GM18907 (cell line): Measurements from ENCODE around the gene GPANK1.
"Not testable (repeated sequence)": the region's sequence is repeated elsewhere in the genome, so short reads cannot be mapped to it uniquely, and the experiment has no call there.

Experiments
- ATAC-seq: cut with Tn5 transposase; IDR thresholded peaks from one replicate; pipeline ENCODE4 v1.9.1; 2021; ENCODE audit warnings: mild to moderate bottlenecking, moderate library complexity; ENCODE audit not compliant: unreplicated experiment

The GPANK1 gene

DNA sequence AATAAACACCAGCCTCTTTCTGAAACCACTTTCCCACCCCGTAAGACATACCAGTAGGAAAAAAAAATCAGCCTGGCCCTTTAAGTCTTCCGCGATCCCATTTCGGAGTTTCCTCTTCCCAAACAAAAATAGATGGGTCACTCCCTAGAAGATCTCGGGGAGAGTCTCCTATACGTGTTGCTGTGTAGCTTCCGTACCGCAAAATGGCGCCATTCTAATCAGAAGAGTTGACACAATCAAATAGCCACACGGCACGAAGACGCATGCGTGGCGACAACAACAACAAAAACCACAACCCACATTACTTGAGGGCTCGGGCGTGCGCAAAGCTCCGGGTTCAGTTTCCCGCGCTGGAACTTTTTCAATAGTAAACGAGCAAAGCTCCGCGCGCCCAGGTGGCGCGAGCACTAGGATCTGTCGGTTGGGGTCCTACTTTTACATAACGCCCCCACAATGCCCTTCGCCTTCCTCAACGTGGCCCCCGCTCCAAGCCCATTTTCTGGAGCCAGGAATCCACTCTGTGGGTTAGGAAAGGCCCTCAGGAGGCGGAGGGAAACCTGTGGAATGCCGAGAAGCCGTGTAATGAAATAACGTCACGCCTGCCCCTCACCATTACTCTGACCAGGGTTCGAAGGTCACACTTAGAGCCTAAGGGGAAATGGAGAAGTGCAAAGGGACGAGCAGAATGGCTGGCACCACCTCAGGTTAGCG is at the start of gene GPANK1:
TSS of gene GPANK1 (minus strand) at position 208 of the 711 bp plus-strand sequence. CDS start 519 bp downstream, outside the sequence.
- peak; percentile 35 for ATAC-seq

DNA sequence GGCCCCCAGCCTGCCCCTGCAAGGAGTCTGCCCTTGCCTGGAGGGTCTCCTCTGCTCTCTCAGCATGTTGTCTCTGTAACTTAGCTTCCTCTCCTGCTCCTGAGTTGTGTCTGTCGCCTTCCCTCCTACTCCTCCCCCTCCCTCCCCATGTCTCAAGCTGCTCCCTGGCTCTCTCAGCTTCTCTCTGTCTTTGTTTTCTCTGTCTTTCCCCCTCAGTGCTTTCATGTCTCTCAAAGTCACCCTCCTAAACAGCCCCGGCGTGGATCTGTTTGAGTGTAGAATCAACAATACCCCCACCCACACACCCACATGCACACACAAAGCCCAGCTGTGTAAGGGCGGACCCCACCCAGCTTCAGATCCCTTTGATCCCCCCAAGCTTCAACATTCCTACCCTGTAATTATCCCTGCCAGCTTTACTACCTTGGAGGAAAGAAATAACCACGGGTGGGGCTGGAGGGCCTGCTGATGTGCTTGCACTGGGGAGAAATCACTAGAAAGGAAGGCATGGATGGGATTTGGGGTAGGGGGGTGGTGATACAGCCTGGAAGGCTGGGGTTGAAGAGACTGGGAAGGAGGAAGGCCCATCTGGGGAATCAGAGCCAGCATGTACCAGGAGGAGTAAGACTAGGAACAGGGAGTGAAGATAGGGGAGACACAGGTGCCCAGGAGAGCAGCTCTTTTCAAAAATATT is 49.3 kb upstream of the GPANK1 start:
- ATAC-seq: no peak

DNA sequence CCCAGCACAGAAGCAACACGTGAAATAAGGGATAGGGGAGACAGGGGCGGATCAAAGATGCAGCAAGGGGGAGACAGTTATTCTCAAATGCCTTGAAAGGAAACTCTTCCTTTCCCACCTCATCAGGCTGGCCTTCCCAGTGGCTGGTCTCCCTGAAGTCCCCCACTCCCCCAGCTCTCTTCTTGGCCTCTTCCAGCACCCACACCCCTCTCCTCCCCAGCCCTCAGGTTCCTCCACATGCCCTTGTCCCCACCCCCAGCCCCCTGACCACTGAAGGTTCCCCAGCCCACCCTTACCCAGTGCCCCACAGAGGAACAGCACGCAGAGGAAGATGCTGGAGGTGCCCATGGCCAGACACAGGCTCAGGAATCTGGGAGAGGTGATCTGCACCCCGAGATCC is 48.7 kb upstream of the GPANK1 start:
- no peak for ATAC-seq

DNA sequence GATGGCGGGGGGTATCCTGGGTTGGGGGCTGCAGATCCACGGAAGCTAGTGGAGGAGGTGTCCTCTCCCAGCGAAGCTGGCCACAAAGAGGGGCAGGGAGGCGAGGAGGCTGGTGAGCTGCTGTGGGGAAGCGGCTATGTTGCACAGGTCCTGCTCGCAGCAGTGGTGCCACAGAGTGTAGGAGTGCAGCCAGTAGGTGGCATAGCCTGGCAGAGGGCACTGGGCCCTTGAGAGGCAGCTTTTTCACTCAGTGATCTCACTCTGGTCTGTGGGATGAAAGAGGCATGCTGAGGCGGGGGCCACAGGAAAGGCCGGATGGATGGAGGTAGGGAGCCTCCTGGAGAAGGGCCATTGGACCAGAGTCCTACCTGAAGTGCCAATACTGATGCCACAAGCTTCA is 47.5 kb upstream of the GPANK1 start:
- ATAC-seq: no peak

DNA sequence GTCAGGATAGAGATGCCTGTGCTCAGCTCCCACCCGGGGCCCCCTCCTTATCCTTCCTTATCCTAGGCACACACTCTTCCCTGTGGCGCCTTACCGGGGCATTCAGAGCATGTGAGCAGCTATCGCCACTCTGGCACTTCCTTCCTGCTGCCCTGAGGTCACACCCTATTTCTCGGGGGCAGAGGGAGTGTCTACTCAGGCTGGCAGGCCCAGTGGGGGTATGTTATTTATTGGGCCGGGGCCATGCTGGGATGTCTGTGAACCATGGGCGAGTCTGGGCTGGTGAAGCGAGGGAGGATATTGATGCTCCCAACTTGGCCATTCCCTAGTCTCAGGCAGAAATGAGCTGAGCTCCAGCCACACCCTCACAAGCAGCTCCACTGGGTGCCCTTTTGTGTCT is 46.4 kb upstream of the GPANK1 start:
- ATAC-seq: no peak

DNA sequence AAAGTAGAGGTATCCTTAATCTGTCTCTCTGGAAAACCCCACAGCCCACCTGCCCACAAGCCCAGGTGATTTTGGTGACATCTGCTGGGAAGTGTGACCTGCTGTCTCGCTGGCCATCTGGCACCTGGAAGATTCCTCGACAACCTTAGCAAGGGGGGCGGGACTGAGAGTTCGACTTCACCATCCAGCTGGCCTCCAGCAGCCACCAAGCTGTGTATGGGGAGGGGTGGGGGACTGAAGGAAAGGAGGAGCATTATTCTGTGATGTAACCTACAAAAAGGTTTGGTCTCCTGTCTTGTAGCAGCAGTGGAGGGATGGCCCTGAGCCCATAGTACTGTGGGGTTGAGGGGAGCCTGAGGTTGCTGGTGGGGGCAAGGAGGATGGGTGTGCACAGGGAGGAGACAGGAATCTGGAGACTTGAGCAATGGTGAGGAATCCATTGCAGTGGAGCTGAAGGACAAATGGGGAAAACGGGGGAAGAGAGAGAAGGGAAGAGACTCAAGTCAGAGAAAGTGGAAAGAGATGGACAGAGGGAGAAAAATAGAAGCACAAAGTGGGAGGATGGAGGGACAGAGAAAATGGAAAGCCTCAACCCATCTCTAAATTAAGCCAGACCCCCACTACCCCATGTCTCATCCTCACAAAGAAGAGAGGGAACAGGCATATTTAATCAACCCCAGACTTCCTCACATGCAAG is 45.9 kb upstream of the GPANK1 start:
- ATAC-seq: no peak

DNA sequence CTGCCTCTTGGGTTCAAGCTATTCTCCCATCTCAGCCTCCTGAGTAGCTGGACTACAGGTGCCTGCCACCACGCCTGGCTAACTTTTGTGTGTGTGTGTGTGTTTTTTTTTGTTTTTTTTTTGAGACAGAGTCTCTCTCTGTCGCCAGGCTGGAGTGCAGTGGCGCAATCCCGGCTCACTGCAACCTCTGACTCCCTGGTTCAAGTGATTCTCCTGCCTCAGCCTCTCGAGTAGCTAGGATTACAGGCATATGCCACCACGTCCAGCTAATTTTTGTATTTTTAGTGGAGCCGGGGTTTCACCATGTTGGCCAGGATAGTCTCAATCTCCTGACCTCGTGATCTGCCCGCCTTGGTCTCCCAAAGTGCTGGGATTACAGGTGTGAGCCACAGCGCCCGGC is 44.4 kb upstream of the GPANK1 start:
- not testable (repeated sequence) for ATAC-seq

DNA sequence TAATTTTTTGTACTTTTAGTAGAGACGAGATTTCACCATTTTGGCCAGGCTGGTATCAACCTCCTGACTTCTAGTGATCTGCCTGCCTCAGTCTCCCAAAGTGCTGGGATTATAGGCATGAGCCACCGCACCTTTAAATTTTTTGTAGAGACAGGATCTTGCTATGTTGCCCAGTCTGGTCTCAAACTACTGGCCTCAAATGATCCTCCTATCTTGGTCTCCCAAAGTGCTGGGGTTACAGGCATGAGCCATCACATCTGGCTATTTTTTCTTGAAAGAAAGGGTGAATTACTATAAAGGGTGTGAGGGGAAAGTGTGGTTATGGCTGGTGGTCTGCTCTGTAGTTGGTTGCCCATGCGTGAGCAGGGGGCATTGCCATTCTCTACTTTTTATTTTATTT is 43.4 kb upstream of the GPANK1 start:
- ATAC-seq: no peak

DNA sequence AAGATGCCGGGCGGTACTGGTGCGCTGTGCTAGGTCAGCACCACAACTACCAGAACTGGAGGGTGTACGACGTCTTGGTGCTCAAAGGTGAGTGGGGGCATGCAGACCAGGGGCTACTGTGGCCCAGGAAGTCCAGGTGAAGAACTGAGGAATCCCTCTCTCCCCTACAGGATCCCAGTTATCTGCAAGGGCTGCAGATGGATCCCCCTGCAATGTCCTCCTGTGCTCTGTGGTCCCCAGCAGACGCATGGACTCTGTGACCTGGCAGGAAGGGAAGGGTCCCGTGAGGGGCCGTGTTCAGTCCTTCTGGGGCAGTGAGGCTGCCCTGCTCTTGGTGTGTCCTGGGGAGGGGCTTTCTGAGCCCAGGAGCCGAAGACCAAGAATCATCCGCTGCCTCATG is 42.9 kb upstream of the GPANK1 start:
- ATAC-seq: no peak

DNA sequence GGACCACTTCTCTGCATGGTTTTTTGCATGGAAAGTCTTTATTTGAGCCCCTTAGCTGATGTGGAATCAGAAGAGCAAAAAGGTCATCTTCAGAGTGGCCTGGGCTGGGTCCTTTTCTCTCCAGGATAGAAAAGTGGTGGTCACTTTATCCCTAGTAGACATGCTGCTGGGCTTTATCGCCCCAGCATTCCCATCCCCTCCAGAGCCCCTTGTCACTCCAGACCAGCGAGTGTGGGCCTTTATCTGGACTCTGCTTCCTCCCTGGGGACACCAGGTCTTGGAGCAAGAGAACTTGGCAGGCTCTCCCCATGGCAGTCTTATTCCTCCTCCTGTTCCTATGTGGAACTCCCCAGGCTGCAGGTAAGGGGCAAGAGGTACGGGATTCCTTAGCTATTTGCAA is 41.8 kb upstream of the GPANK1 start, which contains the start of gene LY6G6F:
TSS of gene LY6G6F (plus strand) at position 268 of the 400 bp plus-strand sequence. CDS start at position 309, 41 bp downstream.
- ATAC-seq: no peak

DNA sequence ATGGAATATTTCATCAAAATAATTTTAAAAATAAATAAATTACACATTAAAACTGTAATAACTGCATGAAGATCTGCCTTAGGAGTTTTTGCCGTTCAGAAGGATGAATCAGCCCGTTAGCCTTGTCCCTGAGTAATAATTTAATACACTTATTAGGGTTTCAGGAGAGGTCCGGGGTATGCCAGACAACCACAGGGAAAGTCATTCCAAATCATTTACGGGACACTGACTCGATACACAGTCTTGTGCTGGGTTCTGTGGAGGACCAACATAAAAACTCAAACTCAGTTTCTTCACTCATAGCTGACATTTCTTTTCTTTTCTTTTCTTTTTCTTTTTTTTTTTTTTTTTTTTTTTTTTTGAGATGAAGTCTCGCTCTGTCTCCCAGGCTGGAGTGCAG is 41.1 kb upstream of the GPANK1 start:
- ATAC-seq: no peak

DNA sequence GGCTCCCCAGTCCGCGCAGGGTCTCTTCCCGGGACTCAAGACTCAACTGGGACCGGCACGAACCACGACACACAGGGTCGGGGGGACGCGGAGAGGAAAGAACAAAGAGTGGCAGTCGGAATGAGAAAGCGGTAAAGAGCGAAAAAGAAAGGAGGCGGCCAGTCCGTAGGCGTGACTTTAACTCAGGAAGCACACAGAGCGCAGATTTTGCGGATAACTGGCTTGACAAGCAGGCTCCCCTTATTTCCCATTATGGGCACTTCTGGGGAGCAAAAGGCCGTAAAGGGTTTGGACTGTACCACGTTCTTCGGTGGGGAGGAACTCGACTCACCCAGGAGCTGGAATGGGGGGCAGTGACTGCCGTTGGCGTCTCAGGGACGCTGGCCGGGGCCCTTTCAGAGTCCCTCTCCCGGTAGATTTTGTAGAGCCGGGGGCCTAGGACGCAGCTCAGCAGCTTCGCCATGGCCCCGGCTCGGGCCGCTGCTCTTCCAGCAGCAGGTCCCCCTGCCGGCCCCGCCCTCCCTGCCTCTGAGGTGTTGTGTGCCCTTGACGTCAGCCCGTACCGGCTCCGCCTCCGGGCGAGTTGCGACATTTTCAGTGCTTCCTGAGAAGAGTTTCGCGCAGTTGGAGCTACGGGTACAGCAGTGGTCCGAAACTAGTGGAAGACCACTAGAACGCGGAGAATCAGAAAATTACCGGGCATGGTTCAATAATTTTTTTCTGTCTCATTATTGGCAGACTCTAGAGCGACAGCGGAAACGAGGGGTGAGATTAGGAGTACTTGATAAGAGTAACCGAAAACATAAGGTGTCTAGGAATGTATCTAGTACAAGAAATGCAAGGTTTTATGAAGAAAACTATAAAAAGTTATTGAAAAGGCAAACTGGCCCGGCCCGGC is 38.3 kb upstream of the GPANK1 start, which contains the start of gene ABHD16A:
TSS of gene ABHD16A (minus strand) at position 506 of the 898 bp plus-strand sequence. CDS start at position 463, 43 bp downstream.
- peak; percentile 80 for ATAC-seq

DNA sequence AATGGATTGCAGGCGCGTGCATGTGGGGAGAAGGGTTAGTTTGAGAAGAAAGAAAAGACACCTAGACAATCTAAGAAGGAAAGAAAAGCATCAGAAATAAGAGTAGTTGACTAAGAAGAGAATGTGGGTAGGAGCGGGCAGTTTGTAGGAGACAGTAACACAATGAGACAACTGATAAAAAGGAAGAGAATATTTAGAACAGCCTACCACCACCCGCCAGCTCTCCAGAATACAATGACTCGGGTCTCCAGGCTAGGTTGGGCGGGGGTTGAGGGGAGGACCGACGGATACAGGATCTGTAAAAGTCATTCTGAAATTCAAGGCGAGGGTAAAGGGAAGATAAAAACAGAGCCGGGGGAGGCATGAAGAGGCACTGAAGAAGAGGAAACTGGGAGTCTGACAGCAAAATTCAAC is 37.6 kb upstream of the GPANK1 start:
- ATAC-seq: no peak

DNA sequence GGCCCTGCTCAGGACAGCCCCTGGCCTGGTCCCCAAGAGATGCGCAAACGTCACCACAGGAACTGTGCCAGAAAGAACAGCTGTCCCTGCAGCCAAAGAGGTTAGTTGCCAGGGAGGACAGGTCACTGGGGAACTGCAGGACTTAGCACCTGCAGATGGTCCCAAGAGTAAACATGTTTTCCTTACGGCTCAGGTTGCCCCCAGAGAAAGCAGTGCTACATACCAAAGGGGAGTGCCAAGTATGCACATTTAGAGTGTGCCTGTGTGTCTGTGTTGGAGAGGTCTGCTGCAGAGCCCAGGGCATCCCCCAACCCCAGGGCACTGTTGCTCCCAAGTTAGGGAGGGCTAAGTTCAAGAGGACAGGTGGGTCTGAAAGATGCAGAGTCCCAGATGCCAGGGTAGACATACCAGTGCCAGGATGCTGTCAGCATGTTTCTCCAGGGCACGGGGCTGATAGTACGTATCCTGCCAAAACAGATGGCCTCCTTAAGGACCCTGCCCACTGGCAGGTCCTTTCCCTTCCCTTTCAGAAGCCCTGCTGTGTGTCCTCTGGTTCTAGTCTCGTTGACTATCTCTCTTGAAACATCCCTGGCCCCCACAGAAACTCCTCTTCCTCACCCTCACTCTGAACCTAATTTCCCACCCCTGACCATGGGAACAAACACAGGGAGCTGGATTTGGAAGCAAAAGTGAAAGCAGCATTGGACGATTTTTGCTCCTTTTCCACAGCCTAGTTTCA is 37.0 kb upstream of the GPANK1 start:
- ATAC-seq: no peak

DNA sequence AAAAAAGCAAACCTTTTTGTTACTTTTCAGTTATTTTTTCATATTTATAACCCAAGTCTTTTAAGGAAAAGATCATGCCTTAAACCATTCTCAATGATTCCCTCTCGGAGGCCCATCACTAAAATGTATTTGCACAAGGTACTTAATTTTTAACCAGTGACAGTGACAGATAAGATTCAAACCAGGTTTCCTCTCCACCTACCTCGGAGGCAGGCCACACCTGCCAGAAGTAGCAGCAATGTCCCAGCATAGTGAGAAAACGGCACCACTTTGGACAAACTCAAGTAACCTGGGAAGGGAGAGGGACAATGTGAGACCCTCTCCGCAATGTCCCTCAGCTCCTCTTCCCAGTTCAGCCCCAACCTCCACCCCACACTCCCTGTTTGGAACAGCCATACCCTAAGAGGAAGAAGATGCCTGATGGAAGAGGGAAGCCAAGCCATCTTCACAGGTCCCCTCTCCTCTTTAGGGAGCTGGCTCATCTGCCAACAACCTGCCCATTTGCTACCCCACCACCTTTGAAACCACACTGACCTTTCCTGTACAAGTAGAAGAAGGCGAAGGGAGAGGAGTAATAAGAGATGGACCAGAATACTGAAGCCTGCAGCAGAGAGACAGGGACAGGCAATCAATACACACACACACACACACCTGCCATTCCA is 36.1 kb upstream of the GPANK1 start:
- ATAC-seq: no peak

DNA sequence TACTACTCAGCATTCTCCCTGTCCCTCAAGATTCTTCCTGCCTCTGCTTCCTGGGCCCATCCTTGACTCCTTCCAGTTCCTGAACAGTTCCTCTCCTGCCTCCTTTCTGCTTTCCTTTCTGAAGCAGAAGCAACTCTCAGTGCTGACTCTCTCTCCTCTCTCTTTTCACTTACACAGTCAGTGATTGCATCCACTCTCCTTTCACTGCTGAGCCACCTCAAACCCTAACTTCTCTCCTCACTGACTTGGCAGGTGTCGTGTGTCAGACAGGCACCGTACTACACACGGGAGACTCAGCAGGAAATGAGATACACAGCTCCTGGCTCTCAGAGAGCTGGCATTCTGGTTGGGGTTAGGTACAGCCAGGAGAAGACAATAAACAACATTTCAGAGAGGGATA is 32.8 kb upstream of the GPANK1 start:
- no peak for ATAC-seq

DNA sequence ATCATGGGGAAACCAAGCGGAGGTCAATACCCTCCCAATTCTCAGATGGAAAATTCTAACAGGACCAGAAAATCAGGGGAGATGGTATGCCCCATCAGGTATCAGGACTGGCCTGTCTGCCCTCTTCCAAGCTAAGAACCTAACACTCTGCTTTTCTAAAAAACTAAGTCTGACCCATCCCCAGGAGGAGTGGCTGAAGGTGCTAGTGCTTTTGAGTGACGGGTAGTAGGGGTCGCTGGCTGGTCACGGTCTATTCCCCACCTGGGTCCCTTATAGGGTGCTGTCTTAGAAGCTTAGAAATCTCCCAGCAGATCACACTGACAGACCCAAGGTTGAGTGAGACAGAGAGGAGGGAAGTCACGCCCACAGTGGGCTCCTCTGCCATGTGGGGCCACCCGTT is 28.7 kb upstream of the GPANK1 start:
- ATAC-seq: no peak

DNA sequence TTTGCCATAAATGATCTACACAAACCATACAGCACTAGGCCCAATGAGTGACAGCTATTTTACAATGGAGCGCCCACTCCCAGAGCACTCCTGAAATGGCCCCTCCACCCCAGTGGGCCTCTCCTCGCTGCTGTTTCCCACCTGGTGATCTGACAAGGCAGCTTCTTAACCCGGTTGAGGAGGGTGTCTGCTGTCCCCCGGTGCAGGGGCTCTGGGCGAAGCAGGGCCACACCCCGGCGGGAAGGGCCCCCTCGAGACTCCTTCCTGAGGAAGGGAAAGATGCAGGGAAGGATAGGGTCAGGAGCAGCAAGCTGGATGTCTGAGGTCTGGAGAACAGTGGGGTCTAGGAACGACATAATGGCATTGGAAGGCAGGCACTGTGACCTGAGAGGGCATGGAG is 28.1 kb upstream of the GPANK1 start:
- no peak for ATAC-seq

DNA sequence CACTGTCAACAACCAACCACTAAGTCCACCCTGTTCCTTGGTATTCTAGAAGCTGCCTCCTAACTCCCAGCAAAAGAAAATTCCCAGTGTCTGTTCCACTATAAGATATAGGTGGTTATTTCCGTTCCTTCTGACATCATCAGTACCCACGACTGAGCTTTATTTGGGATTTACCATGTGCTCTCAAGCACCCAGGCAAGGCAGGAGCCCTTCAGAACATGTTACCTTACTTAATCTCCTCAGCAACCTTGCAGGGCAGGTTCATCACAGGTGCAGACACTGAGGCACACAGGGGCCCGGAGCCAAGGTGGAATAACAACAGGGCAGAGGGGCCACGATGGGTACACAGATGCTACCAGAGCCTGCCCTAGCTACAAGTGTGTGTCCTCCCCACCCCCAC is 27.6 kb upstream of the GPANK1 start:
- no peak for ATAC-seq
